Nephron progenitor cell (in vitro differentiated cells): ENCODE data around the gene TBC1D22A.

Source experiments
- DNase-seq: peaks from one replicate; pipeline ENCODE4 v3.0.0; 2021
- H3K27ac Mint-ChIP-seq: 2 replicates; pipeline ENCODE4 v1.8.0; 2021; ENCODE audit warnings: mild to moderate bottlenecking, moderate library complexity, mixed read lengths
- H3K27me3 Mint-ChIP-seq: 2 replicates; pipeline ENCODE4 v1.8.0; 2021; ENCODE audit warnings: mild to moderate bottlenecking, low read depth, mixed read lengths; ENCODE audit not compliant: poor library complexity
- H3K36me3 Mint-ChIP-seq: 2 replicates; pipeline ENCODE4 v1.8.0; 2021; ENCODE audit warnings: low read depth, mixed read lengths
- H3K4me1 Mint-ChIP-seq: 2 replicates; pipeline ENCODE4 v1.8.0; 2021; ENCODE audit warnings: mixed read lengths
- H3K4me3 Mint-ChIP-seq: 2 replicates; pipeline ENCODE4 v1.8.0; 2021; ENCODE audit warnings: mild to moderate bottlenecking, moderate library complexity, mixed read lengths
- H3K9me3 Mint-ChIP-seq: 2 replicates; pipeline ENCODE4 v1.8.0; 2021; ENCODE audit warnings: mild to moderate bottlenecking, moderate library complexity, mixed read lengths
- TF ChIP-seq, protein P1 (sequence below): fragments of 200-600 bp; sonication (generic); IDR thresholded peaks from 2 replicates; pipeline ENCODE4 v1.5.0; 2021; ENCODE audit warnings: antibody characterized with exemption

Gene TBC1D22A

GRCh38 chr22:47128216-47128615 lies 365.8 kb downstream of the TBC1D22A start:
- H3K9me3 Mint-ChIP-seq = no peaks in the 10 kb centered on the region
- DNase-seq = no peak
- H3K4me3 Mint-ChIP-seq = no peak overlapping the region
- H3K27me3 Mint-ChIP-seq = peaks cover 9% of the 10 kb centered on the region
- peaks cover 4% of the 10 kb centered on the region for H3K36me3 Mint-ChIP-seq
- TF ChIP-seq, protein P1, sequence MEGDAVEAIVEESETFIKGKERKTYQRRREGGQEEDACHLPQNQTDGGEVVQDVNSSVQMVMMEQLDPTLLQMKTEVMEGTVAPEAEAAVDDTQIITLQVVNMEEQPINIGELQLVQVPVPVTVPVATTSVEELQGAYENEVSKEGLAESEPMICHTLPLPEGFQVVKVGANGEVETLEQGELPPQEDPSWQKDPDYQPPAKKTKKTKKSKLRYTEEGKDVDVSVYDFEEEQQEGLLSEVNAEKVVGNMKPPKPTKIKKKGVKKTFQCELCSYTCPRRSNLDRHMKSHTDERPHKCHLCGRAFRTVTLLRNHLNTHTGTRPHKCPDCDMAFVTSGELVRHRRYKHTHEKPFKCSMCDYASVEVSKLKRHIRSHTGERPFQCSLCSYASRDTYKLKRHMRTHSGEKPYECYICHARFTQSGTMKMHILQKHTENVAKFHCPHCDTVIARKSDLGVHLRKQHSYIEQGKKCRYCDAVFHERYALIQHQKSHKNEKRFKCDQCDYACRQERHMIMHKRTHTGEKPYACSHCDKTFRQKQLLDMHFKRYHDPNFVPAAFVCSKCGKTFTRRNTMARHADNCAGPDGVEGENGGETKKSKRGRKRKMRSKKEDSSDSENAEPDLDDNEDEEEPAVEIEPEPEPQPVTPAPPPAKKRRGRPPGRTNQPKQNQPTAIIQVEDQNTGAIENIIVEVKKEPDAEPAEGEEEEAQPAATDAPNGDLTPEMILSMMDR = no peak
- peaks cover 43% of the 10 kb centered on the region for H3K4me1 Mint-ChIP-seq
- no peak overlapping the region for H3K27ac Mint-ChIP-seq

- Mint-ChIP-seq H3K27me3 (peaks cover 4% of the 10 kb centered on the region), H3K9me3 (no peaks in the 10 kb centered on the region), H3K36me3 (peaks cover 4% of the 10 kb centered on the region), H3K4me1 (peaks cover 40% of the 10 kb centered on the region), H3K27ac (no peak overlapping the region), H3K4me3 (no peak overlapping the region)
- TF ChIP-seq, protein P1 = no peak
- no peak for DNase-seq
Observed at GRCh38 chr22:47128622-47129215, 366.3 kb downstream of the TBC1D22A start.

DNA sequence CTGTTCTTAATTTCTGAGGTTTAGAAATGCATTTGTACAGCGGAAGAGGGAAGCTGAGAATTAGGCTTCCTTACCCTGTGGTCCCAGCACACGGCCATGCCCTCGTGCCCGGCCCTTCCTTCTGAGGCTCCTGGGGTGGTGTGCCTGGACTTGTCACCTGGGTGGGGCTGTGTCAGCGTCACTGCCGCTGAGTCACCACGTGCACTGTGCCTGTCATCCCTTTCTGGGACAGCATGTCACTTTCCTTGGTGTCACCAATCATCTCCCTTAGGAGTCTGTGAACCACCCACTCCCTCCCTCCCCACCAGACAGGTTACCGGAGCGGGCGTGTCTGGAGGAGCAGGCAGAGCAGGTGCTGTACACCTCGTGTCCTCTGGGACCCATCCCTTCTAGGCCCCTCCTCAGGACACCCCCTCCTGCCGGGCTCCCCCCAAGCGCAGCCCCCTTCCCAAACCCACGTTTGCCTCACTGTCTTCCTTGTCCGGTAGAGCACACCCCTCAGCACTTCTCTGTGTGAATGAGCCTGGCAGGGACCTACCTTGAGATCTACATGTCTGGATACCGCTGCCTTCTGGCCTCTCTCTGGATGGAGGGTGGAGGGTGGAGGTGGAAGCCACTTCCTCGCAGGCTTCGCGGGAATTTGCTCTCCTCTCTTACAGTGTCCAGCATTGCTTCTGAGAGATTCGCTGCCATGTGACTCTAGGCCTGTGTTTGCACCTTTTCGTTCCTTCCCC lies 367.6 kb downstream of the TBC1D22A start:
- H3K27me3 Mint-ChIP-seq = no peaks in the 10 kb centered on the region
- peaks cover 4% of the 10 kb centered on the region for H3K36me3 Mint-ChIP-seq
- no peak for DNase-seq
- peaks cover 38% of the 10 kb centered on the region for H3K4me1 Mint-ChIP-seq
- no peak overlapping the region for H3K4me3 Mint-ChIP-seq
- TF ChIP-seq, protein P1 = no peak
- peak overlapping the region; percentile 69 for H3K27ac Mint-ChIP-seq
- no peaks in the 10 kb centered on the region for H3K9me3 Mint-ChIP-seq

DNA sequence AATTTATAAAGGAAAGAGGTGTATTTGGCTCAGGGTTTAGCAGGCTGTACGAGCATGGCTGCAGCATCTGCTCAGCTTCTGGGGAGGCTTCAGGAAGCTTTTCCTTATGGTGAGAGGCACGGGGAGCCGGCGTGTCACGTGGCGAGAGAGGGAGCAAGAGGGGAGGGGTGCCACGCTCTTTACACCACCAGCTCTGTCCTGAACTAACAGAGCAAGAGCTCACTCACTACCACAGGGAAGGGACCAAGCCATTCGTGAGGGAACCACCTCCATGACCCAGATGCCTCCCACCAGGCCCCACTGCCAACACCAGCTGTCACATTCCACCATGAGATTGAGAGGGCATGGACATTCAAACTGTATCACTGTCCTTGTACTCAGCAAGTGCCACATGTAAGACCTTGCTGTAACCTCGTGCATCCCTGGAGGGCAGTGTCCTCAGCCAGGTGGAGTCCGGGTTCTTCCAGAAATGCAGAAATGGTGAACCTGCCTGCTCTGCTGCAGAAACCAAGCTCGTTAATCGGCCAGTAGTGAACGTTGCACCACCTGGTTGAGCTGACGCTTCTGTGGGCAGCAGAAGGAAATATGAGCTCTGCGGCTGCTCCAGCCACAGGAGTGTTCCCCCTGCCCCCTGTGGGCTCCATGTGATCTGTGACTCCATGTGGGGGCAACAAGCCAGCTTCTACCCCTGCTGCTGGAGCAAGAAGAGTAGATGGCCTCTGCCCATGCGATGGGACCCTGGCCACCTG lies 368.6 kb downstream of the TBC1D22A start:
- H3K4me3 Mint-ChIP-seq = no peak overlapping the region
- TF ChIP-seq, protein P1 = no peak
- peaks cover 32% of the 10 kb centered on the region for H3K4me1 Mint-ChIP-seq
- peaks cover 4% of the 10 kb centered on the region for H3K36me3 Mint-ChIP-seq
- peaks cover 4% of the 10 kb centered on the region for H3K27me3 Mint-ChIP-seq
- DNase-seq = no peak
- H3K9me3 Mint-ChIP-seq = no peaks in the 10 kb centered on the region
- H3K27ac Mint-ChIP-seq = no peak overlapping the region

DNA sequence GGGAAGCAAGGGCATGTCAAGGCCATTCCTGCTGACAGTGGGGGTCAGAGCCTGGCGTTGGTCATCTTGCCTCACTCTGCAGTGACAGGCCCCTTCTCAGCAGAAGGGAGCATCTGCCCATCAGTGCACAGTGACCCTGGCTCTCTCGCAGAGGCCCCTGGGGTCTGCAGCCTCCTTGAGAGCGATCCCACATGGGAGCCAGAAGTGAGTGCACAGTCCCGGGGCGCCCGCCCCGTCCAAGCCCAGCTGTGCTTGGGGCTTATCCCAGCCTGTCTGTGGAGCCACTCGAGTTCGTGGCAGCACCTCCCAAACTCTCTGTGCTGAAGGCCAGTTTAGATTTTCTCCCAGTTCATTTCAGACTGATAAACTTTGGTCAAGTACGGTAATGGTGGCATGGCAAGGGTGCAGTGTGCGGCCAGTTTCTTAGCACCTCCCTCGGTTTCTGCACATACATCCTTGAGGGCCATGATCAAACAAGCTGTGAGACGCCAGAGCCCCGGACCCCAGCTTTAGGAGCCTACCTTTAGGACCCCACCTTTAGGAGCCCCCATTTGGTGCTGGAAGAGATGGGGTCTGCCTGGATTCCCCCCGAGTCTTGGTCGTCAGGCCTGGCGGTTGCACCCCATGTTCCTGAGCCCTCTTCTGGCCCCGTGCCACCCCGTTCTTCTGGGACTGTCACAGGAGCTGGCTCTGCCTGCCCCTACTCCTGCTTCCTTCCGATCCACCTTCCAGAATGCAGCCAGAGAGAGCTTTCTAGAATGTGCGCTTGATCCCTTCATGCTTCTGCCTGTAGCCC lies 369.4 kb downstream of the TBC1D22A start:
- H3K9me3 Mint-ChIP-seq = no peaks in the 10 kb centered on the region
- TF ChIP-seq, protein P1 = no peak
- H3K4me3 Mint-ChIP-seq = no peak overlapping the region
- peaks cover 28% of the 10 kb centered on the region for H3K4me1 Mint-ChIP-seq
- H3K27ac Mint-ChIP-seq = peak overlapping the region; percentile 19
- DNase-seq = no peak
- H3K36me3 Mint-ChIP-seq = peaks cover 4% of the 10 kb centered on the region
- H3K27me3 Mint-ChIP-seq = peaks cover 4% of the 10 kb centered on the region
